GM18909 (cell line): Measurements from ENCODE around the gene TRIM72.
"Not testable (repeated sequence)": the region's sequence is repeated elsewhere in the genome, so short reads cannot be mapped to it uniquely, and the experiment has no call there.

Source experiments
- ATAC-seq: cut with Tn5 transposase; IDR thresholded peaks from one replicate; pipeline ENCODE4 v1.9.1; 2021; ENCODE audit warnings: mild to moderate bottlenecking; ENCODE audit not compliant: unreplicated experiment, poor library complexity

Gene TRIM72

GRCh38 chr16:31190061-31190460, 23.9 kb upstream of the TRIM72 start:
- ATAC-seq, result no peak

GRCh38 chr16:31190818-31191444, 23.0 kb upstream of the TRIM72 start:
- no peak for ATAC-seq

GRCh38 chr16:31191697-31192428, 22.1 kb upstream of the TRIM72 start:
- ATAC-seq, result no peak

GRCh38 chr16:31192856-31193642, 20.9 kb upstream of the TRIM72 start:
- ATAC-seq, result no peak

- ATAC-seq, result no peak
Measured at GRCh38 chr16:31193874-31194273, 20.0 kb upstream of the TRIM72 start.

GRCh38 chr16:31194898-31195297, 19.0 kb upstream of the TRIM72 start:
- no peak for ATAC-seq

- not testable (repeated sequence) for ATAC-seq
Measured at GRCh38 chr16:31195861-31196260, 18.1 kb upstream of the TRIM72 start.

GRCh38 chr16:31196324-31197088, 17.4 kb upstream of the TRIM72 start:
- ATAC-seq, result no peak

GRCh38 chr16:31198207-31198882, 15.6 kb upstream of the TRIM72 start:
- ATAC-seq, result no peak

- ATAC-seq, result no peak
Measured at GRCh38 chr16:31199430-31200041, 14.4 kb upstream of the TRIM72 start.

- ATAC-seq, result not testable (repeated sequence)
Measured at GRCh38 chr16:31200111-31200510, 13.8 kb upstream of the TRIM72 start.

GRCh38 chr16:31200821-31201568, 12.9 kb upstream of the TRIM72 start:
- no peak for ATAC-seq

- peak; percentile 62 for ATAC-seq
Measured at GRCh38 chr16:31201582-31202413, 12.1 kb upstream of the TRIM72 start.

GRCh38 chr16:31202414-31203375, 11.2 kb upstream of the TRIM72 start, which contains the start of gene PYCARD:
Gene PYCARD, minus strand, starts transcription at chr16:31202760. Its CDS starts 70 bp downstream, at chr16:31202690.
- peak; percentile 42 for ATAC-seq

- ATAC-seq, result no peak
Measured at GRCh38 chr16:31204871-31205666, 8.8 kb upstream of the TRIM72 start.

- no peak for ATAC-seq
Measured at GRCh38 chr16:31206776-31207175, 7.1 kb upstream of the TRIM72 start.
